ENCODE results near the gene PSPC1. TPM values are rescaled to one million over a fixed set of nuclear protein-coding genes. Genes with fewer than 3 reads are reported as not detected.
A peak's percentile ranks its signal among the peaks of the same experiment; 100 is the strongest.

The PSPC1 gene
- total RNA-seq, 1 donor from 2014 or later: 86.7 TPM

DNA sequence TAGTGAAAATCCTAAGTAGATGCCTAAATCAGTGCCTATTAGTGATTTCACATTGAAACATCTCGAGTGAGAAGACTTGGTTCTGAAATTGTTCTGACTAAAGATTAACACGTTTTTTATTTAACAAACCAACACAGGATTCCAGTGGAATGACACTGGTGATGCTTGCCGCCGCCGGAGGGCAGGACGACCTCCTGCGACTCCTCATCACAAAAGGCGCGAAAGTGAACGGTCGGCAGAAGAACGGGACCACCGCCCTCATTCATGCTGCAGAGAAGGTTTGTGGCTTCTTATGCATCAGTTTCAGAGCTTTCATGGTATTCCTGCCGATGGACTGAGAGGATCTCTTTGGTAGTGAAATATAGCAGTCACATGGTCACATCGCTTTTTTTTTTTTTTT is 121.2 kb downstream of the PSPC1 start:
- peaks cover 13% of the 10 kb centered on the region for H3K4me1 Mint-ChIP-seq
- no peak overlapping the region for H3K27ac Mint-ChIP-seq
- H3K4me3 Mint-ChIP-seq: no peak overlapping the region
- no peaks in the 10 kb centered on the region for H3K9me3 Mint-ChIP-seq
- DNase-seq (ENCODE audit: low spot score in 2 of 2, unreplicated experiment in 2 of 2): no peak
- TF ChIP-seq, protein P1, sequence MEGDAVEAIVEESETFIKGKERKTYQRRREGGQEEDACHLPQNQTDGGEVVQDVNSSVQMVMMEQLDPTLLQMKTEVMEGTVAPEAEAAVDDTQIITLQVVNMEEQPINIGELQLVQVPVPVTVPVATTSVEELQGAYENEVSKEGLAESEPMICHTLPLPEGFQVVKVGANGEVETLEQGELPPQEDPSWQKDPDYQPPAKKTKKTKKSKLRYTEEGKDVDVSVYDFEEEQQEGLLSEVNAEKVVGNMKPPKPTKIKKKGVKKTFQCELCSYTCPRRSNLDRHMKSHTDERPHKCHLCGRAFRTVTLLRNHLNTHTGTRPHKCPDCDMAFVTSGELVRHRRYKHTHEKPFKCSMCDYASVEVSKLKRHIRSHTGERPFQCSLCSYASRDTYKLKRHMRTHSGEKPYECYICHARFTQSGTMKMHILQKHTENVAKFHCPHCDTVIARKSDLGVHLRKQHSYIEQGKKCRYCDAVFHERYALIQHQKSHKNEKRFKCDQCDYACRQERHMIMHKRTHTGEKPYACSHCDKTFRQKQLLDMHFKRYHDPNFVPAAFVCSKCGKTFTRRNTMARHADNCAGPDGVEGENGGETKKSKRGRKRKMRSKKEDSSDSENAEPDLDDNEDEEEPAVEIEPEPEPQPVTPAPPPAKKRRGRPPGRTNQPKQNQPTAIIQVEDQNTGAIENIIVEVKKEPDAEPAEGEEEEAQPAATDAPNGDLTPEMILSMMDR (IDR thresholded peaks at IDR 0.05; ENCODE audit: unreplicated experiment): no peak
- peaks cover 42% of the 10 kb centered on the region for H3K36me3 Mint-ChIP-seq
- H3K27me3 Mint-ChIP-seq (ENCODE audit: low read depth): no peaks in the 10 kb centered on the region

DNA sequence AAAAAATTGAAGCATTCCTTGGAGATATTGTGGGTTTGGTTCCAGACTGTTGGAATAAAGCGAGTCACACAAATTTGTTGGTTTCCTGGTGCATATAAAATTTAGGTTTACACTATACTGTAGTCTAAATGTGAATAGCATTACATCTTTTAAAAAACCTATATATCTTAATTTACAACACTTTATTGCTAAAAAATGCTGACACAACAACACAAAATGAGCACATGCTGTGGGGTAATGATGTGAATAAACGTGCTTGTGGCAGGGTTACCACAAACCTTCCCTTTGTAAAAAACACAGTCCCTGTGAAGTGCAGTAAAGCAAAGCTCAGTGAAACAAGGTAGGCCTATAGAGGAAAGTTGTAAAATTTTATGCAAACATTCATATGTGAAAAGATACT is 121.6 kb downstream of the PSPC1 start:
- no peak for DNase-seq (ENCODE audit: low spot score in 2 of 2, unreplicated experiment in 2 of 2)
- TF ChIP-seq, protein P1 (IDR thresholded peaks at IDR 0.05; ENCODE audit: unreplicated experiment): no peak
- Mint-ChIP-seq H3K27ac (no peak overlapping the region), H3K4me3 (no peak overlapping the region), H3K27me3 (ENCODE audit: low read depth) (no peaks in the 10 kb centered on the region), H3K4me1 (peaks cover 13% of the 10 kb centered on the region), H3K9me3 (no peaks in the 10 kb centered on the region), H3K36me3 (peaks cover 38% of the 10 kb centered on the region)

DNA sequence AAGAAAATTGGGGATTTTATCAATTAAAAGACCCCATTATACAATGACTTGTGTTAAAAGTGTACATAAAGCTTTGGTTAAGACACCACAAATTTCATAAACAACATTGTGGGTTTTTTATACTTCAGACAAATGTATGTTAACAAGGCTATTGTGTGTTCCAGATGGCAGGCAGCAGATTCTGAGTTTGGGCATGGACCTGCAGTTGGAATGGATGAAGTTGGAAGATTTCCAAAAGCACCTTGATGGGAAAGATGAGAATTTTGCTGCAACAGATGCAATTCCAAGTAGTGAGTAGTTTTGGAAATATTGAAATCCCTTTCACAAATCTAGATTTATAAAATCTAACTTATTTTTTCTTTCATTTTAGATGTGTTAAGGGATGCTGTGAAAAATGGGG is 123.9 kb downstream of the PSPC1 start:
- Mint-ChIP-seq H3K36me3 (peaks cover 32% of the 10 kb centered on the region), H3K27me3 (ENCODE audit: low read depth) (no peaks in the 10 kb centered on the region), H3K9me3 (no peaks in the 10 kb centered on the region), H3K4me1 (peaks cover 13% of the 10 kb centered on the region), H3K4me3 (no peak overlapping the region), H3K27ac (peak overlapping the region; percentile 90)
- DNase-seq (ENCODE audit: low spot score in 2 of 2, unreplicated experiment in 2 of 2): no peak
- TF ChIP-seq, protein P1 (IDR thresholded peaks at IDR 0.05; ENCODE audit: unreplicated experiment): no peak

DNA sequence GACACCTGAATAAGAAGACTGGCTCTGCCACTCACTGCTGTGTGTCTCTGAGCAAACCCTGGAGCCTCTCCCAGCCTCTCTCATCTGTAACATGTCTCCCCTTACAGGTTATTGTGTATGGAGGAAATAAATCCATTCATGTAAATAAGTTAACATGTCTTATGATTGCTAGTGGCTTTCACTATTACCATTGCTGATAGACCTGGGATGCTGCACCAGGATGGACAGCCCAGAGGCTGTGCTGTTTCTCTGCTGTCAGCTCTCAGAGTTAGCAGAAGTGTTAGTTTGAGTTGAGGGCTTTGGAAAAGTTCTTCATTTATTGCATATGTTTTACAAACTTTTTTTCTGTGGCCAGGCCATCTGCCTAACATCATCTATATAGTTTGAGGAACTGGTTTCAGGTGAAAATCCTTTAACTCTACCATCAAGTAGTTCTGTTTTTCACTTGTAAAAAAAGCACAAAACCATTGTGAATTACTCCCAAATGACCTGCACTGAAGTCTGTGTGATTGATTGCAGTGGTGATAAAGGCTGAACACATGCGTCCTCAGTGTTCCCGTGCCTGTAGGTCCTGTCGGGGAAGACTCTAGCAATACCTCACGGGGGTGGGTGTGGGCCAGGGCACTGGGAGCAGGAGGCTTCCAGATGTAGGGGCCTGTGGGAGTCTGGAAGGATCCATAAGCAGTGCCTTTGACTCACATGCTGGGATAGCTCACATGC is 124.7 kb downstream of the PSPC1 start:
- Mint-ChIP-seq H3K9me3 (no peaks in the 10 kb centered on the region), H3K4me3 (no peak overlapping the region), H3K4me1 (peaks cover 13% of the 10 kb centered on the region), H3K27me3 (ENCODE audit: low read depth) (no peaks in the 10 kb centered on the region), H3K27ac (peak overlapping the region; percentile 90), H3K36me3 (peaks cover 32% of the 10 kb centered on the region)
- DNase-seq (ENCODE audit: low spot score in 2 of 2, unreplicated experiment in 2 of 2): no peak
- TF ChIP-seq, protein P1 (IDR thresholded peaks at IDR 0.05; ENCODE audit: unreplicated experiment): no peak

Other genes starting within 250 kb of the PSPC1 start
- 0.18 to 0.60 TPM (median 0.47 TPM) in 3 replicates for gene TPTE2, start 221.4 kb downstream of the PSPC1 start, total RNA-seq
- gene MPHOSPH8, start 149.3 kb downstream of the PSPC1 start, total RNA-seq: 30.4 to 33.1 TPM (median 32.6 TPM) in 3 replicates
- gene ZMYM5, start 80.7 kb upstream of the PSPC1 start, total RNA-seq: 22.0 to 23.9 TPM (median 22.5 TPM) in 3 replicates
- 206 to 212 TPM (median 208 TPM) in 3 replicates for gene ZMYM2, start 175.8 kb upstream of the PSPC1 start, total RNA-seq